ENCODE data around the gene NLRX1. TPM values are rescaled to one million over a fixed set of nuclear protein-coding genes. Genes with fewer than 3 reads are reported as not detected.

NLRX1 gene
- total and polyA plus RNA-seq, 2 donors (not counting 3 experiments of a cell fraction or from before 2014, with no cell fraction given), result 15.1 to 15.5 TPM

DNA sequence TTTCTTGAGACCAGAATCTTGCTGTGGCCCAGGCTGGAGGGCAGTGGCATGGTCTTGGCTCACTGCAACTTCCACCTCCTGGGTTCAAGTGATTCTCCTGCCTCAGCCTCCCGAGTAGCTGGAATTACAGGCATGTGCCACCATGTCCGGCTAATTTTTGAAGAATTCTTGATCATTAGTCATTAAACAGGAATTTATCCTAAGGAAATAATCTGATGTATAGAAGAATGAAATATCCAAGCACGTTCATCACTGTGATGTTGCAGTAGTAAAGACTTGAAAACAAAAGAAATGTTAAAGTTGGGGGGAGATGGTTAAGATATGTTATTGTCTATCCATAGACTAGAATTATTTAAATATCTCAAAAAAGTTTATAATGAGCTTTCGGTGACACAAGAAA is 61.2 kb downstream of the NLRX1 start:
- intact Hi-C loops (cut with micrococcal nuclease) (loop anchor here (1.0 to 5.0 kb wide), 2 partner anchors 22 to 33 kb away; no protein-coding TSS in a partner anchor), dilution Hi-C loops (cut with MboI; ENCODE audit: extremely low pct_ligation_motif_present, low sequenced_read_pairs) (no loop called here)
- Histone ChIP-seq H3K4me3 (replicated peaks in 1 of 3; ENCODE audit: insufficient read depth in 1 of 3, low read depth in 1 of 3, low read length in 3 of 3) (no peak overlapping the region), H4K20me1 (replicated peaks; ENCODE audit: control insufficient read depth, extremely low read depth, insufficient read depth, low read length) (no peaks in the 10 kb centered on the region), H3K9ac (replicated peaks; ENCODE audit: extremely low read depth, insufficient read depth, low read length) (no peak overlapping the region), H2AFZ (ENCODE audit: low read depth, low read length) (no peak overlapping the region), H3K9me3 (replicated peaks; ENCODE audit: control insufficient read depth, insufficient read depth, low read length) (no peaks in the 10 kb centered on the region), H3K79me2 (ENCODE audit: control insufficient read depth, insufficient read depth, low read length) (peaks cover 59% of the 10 kb centered on the region), H3K27me3 (ENCODE audit: control insufficient read depth in 2 of 2, insufficient read depth in 2 of 2, low read length in 2 of 2) (no peaks in the 10 kb centered on the region), H3K36me3 (ENCODE audit: control insufficient read depth in 2 of 2, extremely low read depth in 1 of 2, insufficient read depth in 2 of 2, low read length in 2 of 2) (peaks cover 1 to 8% of the 10 kb centered on the region in 2 experiments), H3K4me2 (ENCODE audit: insufficient read depth, low read length) (peak overlapping the region; percentile 34), H3K9me1 (replicated peaks; ENCODE audit: control insufficient read depth, extremely low read depth, insufficient read depth, low read length) (no peaks in the 10 kb centered on the region), H3K27ac (ENCODE audit: insufficient read depth, low read depth, low read length) (peak overlapping the region; percentile 57), H3K4me1 (ENCODE audit: control insufficient read depth, extremely low read depth, insufficient read depth, low read length) (peaks cover 17% of the 10 kb centered on the region)
- TF ChIP-seq EZH2 (IDR thresholded peaks at IDR 0.05; ENCODE audit: borderline replicate concordance, low read depth, low read length, severe bottlenecking) (no peak), MYC (IDR thresholded peaks at IDR 0.05; ENCODE audit: low read depth, low read length) (no peak), FOS (IDR thresholded peaks at IDR 0.05; ENCODE audit: borderline replicate concordance, insufficient read depth, low read length) (no peak), POLR2AphosphoS5 (IDR thresholded peaks at IDR 0.05; ENCODE audit: insufficient read depth, low read depth, low read length) (no peak), JUN (IDR thresholded peaks at IDR 0.05; ENCODE audit: borderline replicate concordance, insufficient read depth, insufficient read length, low read depth) (no peak), POLR2A (IDR thresholded peaks at IDR 0.05; ENCODE audit: low read depth, low read length) (no peak), GATA2 (IDR thresholded peaks at IDR 0.05; ENCODE audit: insufficient read depth, insufficient read length, low read depth, low read length) (no peak)
- TF ChIP-seq, protein P1, sequence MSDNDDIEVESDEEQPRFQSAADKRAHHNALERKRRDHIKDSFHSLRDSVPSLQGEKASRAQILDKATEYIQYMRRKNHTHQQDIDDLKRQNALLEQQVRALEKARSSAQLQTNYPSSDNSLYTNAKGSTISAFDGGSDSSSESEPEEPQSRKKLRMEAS (IDR thresholded peaks at IDR 0.05; ENCODE audit: insufficient read depth, insufficient read length), result no peak
- TF ChIP-seq, protein P2, sequence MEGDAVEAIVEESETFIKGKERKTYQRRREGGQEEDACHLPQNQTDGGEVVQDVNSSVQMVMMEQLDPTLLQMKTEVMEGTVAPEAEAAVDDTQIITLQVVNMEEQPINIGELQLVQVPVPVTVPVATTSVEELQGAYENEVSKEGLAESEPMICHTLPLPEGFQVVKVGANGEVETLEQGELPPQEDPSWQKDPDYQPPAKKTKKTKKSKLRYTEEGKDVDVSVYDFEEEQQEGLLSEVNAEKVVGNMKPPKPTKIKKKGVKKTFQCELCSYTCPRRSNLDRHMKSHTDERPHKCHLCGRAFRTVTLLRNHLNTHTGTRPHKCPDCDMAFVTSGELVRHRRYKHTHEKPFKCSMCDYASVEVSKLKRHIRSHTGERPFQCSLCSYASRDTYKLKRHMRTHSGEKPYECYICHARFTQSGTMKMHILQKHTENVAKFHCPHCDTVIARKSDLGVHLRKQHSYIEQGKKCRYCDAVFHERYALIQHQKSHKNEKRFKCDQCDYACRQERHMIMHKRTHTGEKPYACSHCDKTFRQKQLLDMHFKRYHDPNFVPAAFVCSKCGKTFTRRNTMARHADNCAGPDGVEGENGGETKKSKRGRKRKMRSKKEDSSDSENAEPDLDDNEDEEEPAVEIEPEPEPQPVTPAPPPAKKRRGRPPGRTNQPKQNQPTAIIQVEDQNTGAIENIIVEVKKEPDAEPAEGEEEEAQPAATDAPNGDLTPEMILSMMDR (IDR thresholded peaks at IDR 0.05; ENCODE audit: extremely low read depth in 1 of 2, insufficient read depth in 1 of 2, low read depth in 1 of 2, low read length in 2 of 2), result no peak
- ChIA-PET POLR2A (no interaction called here), CTCF (interaction anchor here (0.7 to 1.7 kb wide), 5 partner anchors 17 to 162 kb away, joined by 3 to 5 read pairs (median 4); partner anchors contain the start of genes CBL and VPS11)
- no TSS peak for BruUV-seq (replicated peaks)
- DNase-seq (ENCODE audit: low read depth, low spot score), result no peak
- FAIRE-seq, result no peak

Other genes starting within 250 kb of the NLRX1 start
- 44.7 and 48.8 TPM in 2 replicates for gene BCL9L, start 242.8 kb upstream of the NLRX1 start, total RNA-seq
- gene BCL9L, start 242.8 kb upstream of the NLRX1 start, polyA plus RNA-seq, result 7.3 and 10.2 TPM in 2 replicates
- gene UPK2, start 212.4 kb upstream of the NLRX1 start, total RNA-seq, result not detected in 2 replicates
- 0.11 and 0.13 TPM in 2 replicates for gene UPK2, start 212.4 kb upstream of the NLRX1 start, polyA plus RNA-seq
- not detected in 2 replicates for gene FOXR1, start 197.0 kb upstream of the NLRX1 start, total RNA-seq
- gene FOXR1, start 197.0 kb upstream of the NLRX1 start, polyA plus RNA-seq, result not detected in 2 replicates
- gene CENATAC, start 170.6 kb upstream of the NLRX1 start, total RNA-seq, result 39.0 and 41.8 TPM in 2 replicates
- 14.2 and 14.6 TPM in 2 replicates for gene CENATAC, start 170.6 kb upstream of the NLRX1 start, polyA plus RNA-seq
- gene RPS25, start 150.4 kb upstream of the NLRX1 start, total RNA-seq, result 992 and 1,027 TPM in 2 replicates
- 579 and 887 TPM in 2 replicates for gene RPS25, start 150.4 kb upstream of the NLRX1 start, polyA plus RNA-seq
- gene TRAPPC4, start 150.0 kb upstream of the NLRX1 start, total RNA-seq, result 64.2 and 79.3 TPM in 2 replicates
- gene TRAPPC4, start 150.0 kb upstream of the NLRX1 start, polyA plus RNA-seq, result 180 and 224 TPM in 2 replicates
- 19.9 and 21.5 TPM in 2 replicates for gene SLC37A4, start 137.8 kb upstream of the NLRX1 start, total RNA-seq
- gene SLC37A4, start 137.8 kb upstream of the NLRX1 start, polyA plus RNA-seq, result 36.5 and 41.9 TPM in 2 replicates
- gene HYOU1, start 111.5 kb upstream of the NLRX1 start, total RNA-seq, result 286 and 302 TPM in 2 replicates
- gene HYOU1, start 111.5 kb upstream of the NLRX1 start, polyA plus RNA-seq, result 318 and 355 TPM in 2 replicates
- gene VPS11, start 100.9 kb upstream of the NLRX1 start, total RNA-seq, result 27.0 and 31.0 TPM in 2 replicates
- 25.4 and 26.4 TPM in 2 replicates for gene VPS11, start 100.9 kb upstream of the NLRX1 start, polyA plus RNA-seq
- 13.5 and 16.1 TPM in 2 replicates for gene HMBS, start 83.8 kb upstream of the NLRX1 start, total RNA-seq
- 23.9 and 24.8 TPM in 2 replicates for gene HMBS, start 83.8 kb upstream of the NLRX1 start, polyA plus RNA-seq
- 48.4 and 62.0 TPM in 2 replicates for gene DPAGT1, start 66.9 kb upstream of the NLRX1 start, total RNA-seq
- 203 and 212 TPM in 2 replicates for gene DPAGT1, start 66.9 kb upstream of the NLRX1 start, polyA plus RNA-seq
- gene C2CD2L, start 61.4 kb upstream of the NLRX1 start, total RNA-seq, result 10.4 and 10.5 TPM in 2 replicates
- 9.1 and 10.2 TPM in 2 replicates for gene C2CD2L, start 61.4 kb upstream of the NLRX1 start, polyA plus RNA-seq
- gene HINFP, start 47.1 kb upstream of the NLRX1 start, total RNA-seq, result 32.6 and 33.4 TPM in 2 replicates
- gene HINFP, start 47.1 kb upstream of the NLRX1 start, polyA plus RNA-seq, result 30.8 and 34.6 TPM in 2 replicates
- 0.67 and 1.7 TPM in 2 replicates for gene ABCG4, start 19.7 kb upstream of the NLRX1 start, total RNA-seq
- 1.0 TPM in 2 replicates for gene ABCG4, start 19.7 kb upstream of the NLRX1 start, polyA plus RNA-seq
- not detected in 2 replicates for gene NHERF4, start 16.8 kb downstream of the NLRX1 start, total RNA-seq
- not detected in 2 replicates for gene NHERF4, start 16.8 kb downstream of the NLRX1 start, polyA plus RNA-seq
- 40.1 and 41.5 TPM in 2 replicates for gene CBL, start 37.6 kb downstream of the NLRX1 start, total RNA-seq
- 12.5 and 15.5 TPM in 2 replicates for gene CBL, start 37.6 kb downstream of the NLRX1 start, polyA plus RNA-seq
- 1,012 and 1,027 TPM in 2 replicates for gene MCAM, start 148.4 kb downstream of the NLRX1 start, total RNA-seq
- 2,543 and 3,419 TPM in 2 replicates for gene MCAM, start 148.4 kb downstream of the NLRX1 start, polyA plus RNA-seq
- gene RNF26, start 165.8 kb downstream of the NLRX1 start, total RNA-seq, result 37.9 and 40.1 TPM in 2 replicates
- 41.6 and 43.8 TPM in 2 replicates for gene RNF26, start 165.8 kb downstream of the NLRX1 start, polyA plus RNA-seq
- 126 and 130 TPM in 2 replicates for gene C1QTNF5, start 172.2 kb downstream of the NLRX1 start, total RNA-seq
- gene C1QTNF5, start 172.2 kb downstream of the NLRX1 start, polyA plus RNA-seq, result 201 and 228 TPM in 2 replicates
- not detected in 2 replicates for gene MFRP, start 178.0 kb downstream of the NLRX1 start, total RNA-seq
- 0.03 and 0.08 TPM in 2 replicates for gene MFRP, start 178.0 kb downstream of the NLRX1 start, polyA plus RNA-seq
- gene USP2, start 213.0 kb downstream of the NLRX1 start, total RNA-seq, result 1.1 and 1.2 TPM in 2 replicates
- 0.21 and 0.22 TPM in 2 replicates for gene USP2, start 213.0 kb downstream of the NLRX1 start, polyA plus RNA-seq